Measurements from ENCODE around the gene UPB1. TPM values are rescaled to one million over a fixed set of nuclear protein-coding genes. Genes with fewer than 3 reads are reported as not detected.

The UPB1 gene
- 0.38 and 0.85 TPM in 2 replicates for total RNA-seq

DNA sequence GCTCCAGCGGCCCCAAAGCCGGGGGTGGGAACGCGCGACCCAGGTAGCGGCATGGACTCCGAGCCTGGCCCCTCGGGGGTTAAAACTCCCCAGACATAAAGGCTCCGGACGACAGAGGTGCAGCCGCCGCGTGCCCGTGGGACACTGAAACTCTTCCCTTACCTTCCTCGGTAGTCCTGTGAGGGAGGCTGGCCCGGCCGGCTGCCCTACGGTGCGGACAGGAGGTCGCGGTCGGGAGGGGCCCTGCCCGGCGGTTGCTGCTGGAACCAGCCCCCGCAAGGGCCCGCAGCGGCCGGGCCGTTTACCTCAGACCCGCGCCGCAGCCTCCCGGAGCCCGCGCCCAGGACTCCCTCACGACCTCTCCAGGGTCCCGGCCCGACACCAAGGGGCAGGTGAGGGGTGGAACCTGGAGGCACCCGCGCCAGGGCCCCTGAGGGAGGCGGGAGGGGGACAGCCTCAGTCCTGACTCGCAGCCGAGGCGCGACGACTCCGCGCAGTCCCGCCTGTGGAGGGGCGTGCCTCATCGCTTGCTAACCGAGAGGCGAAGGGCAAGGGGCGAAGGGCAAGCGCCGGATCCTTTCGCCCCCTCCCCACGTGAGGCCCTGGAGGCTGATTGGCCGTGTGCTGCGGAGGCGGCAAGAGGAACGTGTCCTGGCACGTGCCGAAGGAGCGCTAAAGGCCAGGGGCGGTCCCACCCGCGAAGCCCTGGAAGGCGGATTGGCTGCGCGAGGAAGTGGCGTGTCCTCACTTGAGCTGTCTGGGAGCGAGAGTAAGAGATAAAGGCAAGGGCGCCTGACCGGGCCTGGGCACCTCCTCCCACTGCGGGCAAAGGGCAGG lies at the start of gene UPB1:
Gene UPB1 (plus strand): TSS at position 805 of the 837 bp plus-strand sequence. CDS start 72 bp downstream, outside the sequence.

DNA sequence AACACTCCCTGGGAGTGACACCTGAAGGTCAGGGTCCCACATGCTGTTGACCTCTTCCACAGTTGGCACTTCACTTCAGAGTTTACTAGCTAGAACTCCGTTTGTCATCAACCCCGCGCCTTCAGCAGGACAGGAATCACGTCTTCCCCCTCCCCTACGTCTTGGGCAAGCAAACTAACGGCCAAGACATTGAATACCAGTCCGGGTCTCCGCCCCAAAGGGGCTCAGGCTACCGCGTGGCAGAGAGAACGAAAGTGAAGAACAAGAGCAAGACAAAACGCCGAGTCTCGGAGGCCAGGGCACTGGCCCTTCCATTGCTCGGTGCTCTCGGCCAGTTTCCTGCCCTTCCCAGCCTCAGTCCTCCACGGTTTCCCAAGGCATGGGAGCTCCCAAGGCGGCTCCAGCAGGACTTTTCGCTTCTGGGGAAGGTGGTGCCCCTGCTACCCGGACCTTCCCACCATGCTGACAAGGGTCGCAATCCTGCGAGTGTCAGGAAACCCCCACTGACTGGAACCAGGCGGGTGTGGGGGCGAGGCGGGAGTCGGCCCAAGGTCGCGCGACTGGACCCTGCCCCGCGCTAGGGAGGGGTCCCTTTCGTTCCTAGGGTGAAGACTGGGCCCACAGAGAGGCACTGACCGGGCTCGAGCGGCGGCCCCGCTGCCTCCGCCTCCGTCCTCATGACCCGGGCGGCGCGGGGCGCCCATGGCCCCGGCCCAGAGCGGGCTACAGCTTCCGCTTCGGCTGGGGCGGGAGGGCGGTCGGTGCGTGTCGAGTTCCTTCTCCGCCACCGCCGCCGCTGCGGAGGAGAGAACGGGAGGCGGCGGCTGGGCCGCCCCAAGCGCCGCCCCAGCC lies 59.4 kb downstream of the UPB1 start, which contains the start of gene GUCD1:
Gene GUCD1 (minus strand): TSS at position 826 of the 852 bp plus-strand sequence. CDS start 147 bp downstream, at position 679.

DNA sequence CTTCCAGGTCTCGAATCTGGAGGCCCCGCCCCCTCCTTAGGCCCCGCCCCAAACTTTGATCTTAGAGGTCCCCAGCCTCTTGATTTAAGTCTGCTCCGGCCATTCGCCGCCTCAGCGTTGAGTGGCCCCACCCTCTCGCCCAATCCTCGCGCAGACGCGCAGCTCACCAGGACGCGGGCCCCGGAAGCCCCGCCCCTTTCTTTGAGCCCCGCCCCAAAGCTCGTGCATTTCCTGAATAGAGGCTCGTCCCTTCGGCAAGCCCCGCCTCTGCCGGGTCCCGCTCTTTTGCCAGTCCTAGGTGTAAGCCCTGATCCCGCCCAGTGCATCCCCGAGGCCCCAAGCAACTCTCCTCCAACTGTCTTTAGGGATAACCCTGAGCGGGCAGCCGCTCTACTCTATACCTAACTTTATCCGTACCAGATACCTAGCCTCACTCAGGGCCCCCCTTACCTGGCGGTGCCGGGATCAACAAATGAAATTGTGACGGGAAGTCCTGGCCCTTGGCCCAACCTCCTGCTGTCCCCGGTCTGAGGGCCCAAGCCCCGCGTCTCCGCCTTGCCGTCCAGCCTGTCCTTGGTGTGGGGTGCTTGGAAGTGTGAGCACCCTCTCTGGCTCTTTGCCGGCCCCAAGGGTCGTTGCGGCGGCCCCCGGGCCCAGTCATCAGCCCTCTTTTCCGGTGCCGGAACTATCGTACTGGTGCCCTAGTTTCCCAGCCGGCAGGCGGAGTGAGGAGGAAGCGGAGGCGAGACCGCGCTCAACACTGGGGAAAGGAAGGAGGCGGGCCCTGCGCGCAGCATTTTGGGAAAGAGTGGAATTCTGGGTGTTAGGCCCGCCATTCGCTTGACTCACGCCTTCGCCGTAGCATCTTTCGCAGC lies 60.3 kb downstream of the UPB1 start, which contains the start of gene SNRPD3:
Gene SNRPD3 (plus strand): TSS at position 835 of the 875 bp plus-strand sequence. CDS start 1,676 bp downstream, outside the sequence.

Other genes with a start within 250 kb of the UPB1 start
- 36.6 and 42.4 TPM in 2 replicates for gene SPECC1L, start 224.5 kb upstream of the UPB1 start, total RNA-seq
- gene ADORA2A, start 67.7 kb upstream of the UPB1 start, total RNA-seq = 13.2 and 18.0 TPM in 2 replicates
- 167 and 175 TPM in 2 replicates for gene GUCD1, start 59.8 kb downstream of the UPB1 start, total RNA-seq
- gene SNRPD3, start 60.7 kb downstream of the UPB1 start, total RNA-seq = 132 and 192 TPM in 2 replicates
- gene LRRC75B, start 97.7 kb downstream of the UPB1 start, total RNA-seq = 2.1 and 5.1 TPM in 2 replicates
- 3.1 and 3.9 TPM in 2 replicates for gene GGT1, start 107.9 kb downstream of the UPB1 start, total RNA-seq